Activated T-helper 17 cell treated with anti-CD3 and anti-CD28 coated beads, Interleukin-2, amount 50 U/mL, for 72 hours (primary cell): ENCODE measurements around the gene CTRB2. TPM values are rescaled to one million over a fixed set of nuclear protein-coding genes. Genes with fewer than 3 reads are reported as not detected.

ENCODE experiments used
- ATAC-seq: fragments of 150-1000 bp; cut with Tn5 transposase; replicated peaks from 2 replicates; pipeline ENCODE4 v1.10.0; 2021; ENCODE audit warnings: mild to moderate bottlenecking, moderate library complexity
- H3K27ac Mint-ChIP-seq: one replicate; pipeline ENCODE4 v1.8.0; 2022; ENCODE audit warnings: mixed read lengths
- H3K27me3 Mint-ChIP-seq: one replicate; pipeline ENCODE4 v1.8.0; 2022; ENCODE audit warnings: mixed read lengths
- H3K36me3 Mint-ChIP-seq: one replicate; pipeline ENCODE4 v1.8.0; 2022; ENCODE audit warnings: low read depth, mild to moderate bottlenecking, mixed read lengths
- H3K4me1 Mint-ChIP-seq: one replicate; pipeline ENCODE4 v1.8.0; 2022; ENCODE audit warnings: mixed read lengths
- H3K4me3 Mint-ChIP-seq: one replicate; pipeline ENCODE4 v1.8.0; 2022; ENCODE audit warnings: mild to moderate bottlenecking, mixed read lengths
- H3K9me3 Mint-ChIP-seq: one replicate; pipeline ENCODE4 v1.8.0; 2022; ENCODE audit warnings: mixed read lengths
- total RNA-seq, 2 donors: library from RNA; stranded (reverse); gene quantifications; one replicate each; pipeline ENCODE4 v1.2.3, GENCODE V29; 2022

Gene CTRB2
- total RNA-seq, 2 donors from 2014 or later = not detected

- no peak for ATAC-seq
Observed at GRCh38 chr16:75236736-75237397, 29.9 kb upstream of the CTRB2 start.

GRCh38 chr16:75236232-75236631, 29.3 kb upstream of the CTRB2 start:
- ATAC-seq = peak; percentile 40
- Mint-ChIP-seq H3K9me3 (no peaks in the 10 kb centered on the region), H3K27me3 (no peaks in the 10 kb centered on the region), H3K36me3 (no peaks in the 10 kb centered on the region), H3K4me3 (no peak overlapping the region), H3K27ac (no peak overlapping the region), H3K4me1 (peaks cover 5% of the 10 kb centered on the region)

More at GRCh38 chr16:75236736-75237397, 29.9 kb upstream of the CTRB2 start:
- peaks cover 5% of the 10 kb centered on the region for H3K4me1 Mint-ChIP-seq
- no peaks in the 10 kb centered on the region for H3K9me3 Mint-ChIP-seq
- H3K36me3 Mint-ChIP-seq = no peaks in the 10 kb centered on the region
- no peak overlapping the region for H3K27ac Mint-ChIP-seq
- no peak overlapping the region for H3K4me3 Mint-ChIP-seq
- H3K27me3 Mint-ChIP-seq = no peaks in the 10 kb centered on the region

GRCh38 chr16:75235721-75236193, 28.8 kb upstream of the CTRB2 start:
- ATAC-seq = no peak
- Mint-ChIP-seq H3K27ac (no peak overlapping the region), H3K9me3 (no peaks in the 10 kb centered on the region), H3K27me3 (no peaks in the 10 kb centered on the region), H3K4me3 (no peak overlapping the region), H3K36me3 (no peaks in the 10 kb centered on the region), H3K4me1 (peaks cover 5% of the 10 kb centered on the region)

- Mint-ChIP-seq H3K27ac (no peak overlapping the region), H3K36me3 (no peaks in the 10 kb centered on the region), H3K9me3 (no peaks in the 10 kb centered on the region), H3K4me3 (no peak overlapping the region), H3K27me3 (no peaks in the 10 kb centered on the region), H3K4me1 (peaks cover 5% of the 10 kb centered on the region)
- no peak for ATAC-seq
Observed at GRCh38 chr16:75234856-75235696, 28.1 kb upstream of the CTRB2 start.

- H3K27ac Mint-ChIP-seq = no peak overlapping the region
- H3K4me3 Mint-ChIP-seq = no peak overlapping the region
- no peaks in the 10 kb centered on the region for H3K9me3 Mint-ChIP-seq
- H3K27me3 Mint-ChIP-seq = no peaks in the 10 kb centered on the region
- H3K36me3 Mint-ChIP-seq = no peaks in the 10 kb centered on the region
- ATAC-seq = no peak
- peaks cover 5% of the 10 kb centered on the region for H3K4me1 Mint-ChIP-seq
Observed at GRCh38 chr16:75233611-75233938, 26.6 kb upstream of the CTRB2 start.

GRCh38 chr16:75231570-75231969, 24.6 kb upstream of the CTRB2 start:
- H3K9me3 Mint-ChIP-seq = no peaks in the 10 kb centered on the region
- no peaks in the 10 kb centered on the region for H3K36me3 Mint-ChIP-seq
- no peak overlapping the region for H3K4me3 Mint-ChIP-seq
- H3K4me1 Mint-ChIP-seq = peaks cover 5% of the 10 kb centered on the region
- no peak overlapping the region for H3K27ac Mint-ChIP-seq
- ATAC-seq = no peak
- H3K27me3 Mint-ChIP-seq = peaks cover 4% of the 10 kb centered on the region

GRCh38 chr16:75230471-75231110, 23.6 kb upstream of the CTRB2 start:
- Mint-ChIP-seq H3K4me3 (no peak overlapping the region), H3K27me3 (peaks cover 4% of the 10 kb centered on the region), H3K9me3 (no peaks in the 10 kb centered on the region), H3K36me3 (no peaks in the 10 kb centered on the region), H3K27ac (no peak overlapping the region), H3K4me1 (peaks cover 5% of the 10 kb centered on the region)
- ATAC-seq = no peak

GRCh38 chr16:75229172-75230031, 22.4 kb upstream of the CTRB2 start:
- Mint-ChIP-seq H3K27ac (no peak overlapping the region), H3K9me3 (no peaks in the 10 kb centered on the region), H3K36me3 (no peaks in the 10 kb centered on the region), H3K4me1 (peaks cover 5% of the 10 kb centered on the region), H3K4me3 (no peak overlapping the region), H3K27me3 (peaks cover 4% of the 10 kb centered on the region)
- no peak for ATAC-seq

GRCh38 chr16:75228143-75228976, 21.4 kb upstream of the CTRB2 start:
- Mint-ChIP-seq H3K27me3 (peaks cover 4% of the 10 kb centered on the region), H3K4me3 (no peak overlapping the region), H3K9me3 (no peaks in the 10 kb centered on the region), H3K36me3 (no peaks in the 10 kb centered on the region), H3K27ac (no peak overlapping the region), H3K4me1 (no peaks in the 10 kb centered on the region)
- ATAC-seq = no peak

- no peak overlapping the region for H3K27ac Mint-ChIP-seq
- H3K27me3 Mint-ChIP-seq = peaks cover 4% of the 10 kb centered on the region
- no peak overlapping the region for H3K4me3 Mint-ChIP-seq
- ATAC-seq = no peak
- no peaks in the 10 kb centered on the region for H3K36me3 Mint-ChIP-seq
- no peaks in the 10 kb centered on the region for H3K9me3 Mint-ChIP-seq
- H3K4me1 Mint-ChIP-seq = no peaks in the 10 kb centered on the region
Observed at GRCh38 chr16:75227361-75228142, 20.6 kb upstream of the CTRB2 start.

GRCh38 chr16:75226550-75227360, 19.8 kb upstream of the CTRB2 start:
- Mint-ChIP-seq H3K36me3 (no peaks in the 10 kb centered on the region), H3K27me3 (peaks cover 4% of the 10 kb centered on the region), H3K9me3 (no peaks in the 10 kb centered on the region), H3K4me3 (no peak overlapping the region), H3K27ac (no peak overlapping the region), H3K4me1 (no peaks in the 10 kb centered on the region)
- ATAC-seq = no peak

- H3K27ac Mint-ChIP-seq = no peak overlapping the region
- no peak for ATAC-seq
- no peaks in the 10 kb centered on the region for H3K4me1 Mint-ChIP-seq
- H3K9me3 Mint-ChIP-seq = no peaks in the 10 kb centered on the region
- H3K36me3 Mint-ChIP-seq = no peaks in the 10 kb centered on the region
- no peak overlapping the region for H3K4me3 Mint-ChIP-seq
- H3K27me3 Mint-ChIP-seq = peaks cover 4% of the 10 kb centered on the region
Observed at GRCh38 chr16:75225678-75226515, 18.9 kb upstream of the CTRB2 start.
